Measurements from ENCODE around the gene CARD19.

DNA sequence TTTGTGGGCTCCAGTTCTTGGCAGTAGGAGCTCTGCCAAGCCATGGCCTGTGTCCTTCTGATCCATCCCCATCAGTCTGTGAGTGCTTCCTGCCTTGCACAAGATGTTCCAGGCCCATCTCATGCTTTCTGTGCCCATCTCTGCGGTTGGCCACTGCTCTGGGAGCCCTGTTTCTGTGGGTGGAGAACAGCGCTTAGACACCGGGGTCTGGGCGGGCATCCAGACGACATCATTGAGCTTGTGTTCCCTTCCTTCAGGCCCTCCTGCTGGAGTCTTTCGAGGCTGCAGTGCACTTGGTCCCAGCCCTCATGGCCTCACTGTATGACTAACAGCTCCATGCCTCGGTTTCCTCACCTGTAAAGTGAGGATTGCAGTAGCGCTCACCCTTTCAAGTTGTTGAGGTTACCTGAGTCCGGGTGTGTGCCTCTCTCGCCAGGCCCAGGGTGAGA lies 14.9 kb upstream of the CARD19 start:
- TF ChIP-seq POLR2A (IDR thresholded peaks at IDR 0.05) (no peak), POLR2AphosphoS5 (IDR thresholded peaks at IDR 0.05) (no peak)
